ENCODE results near the gene SLX4IP.

GRCh38 chr20:10626896-10627295 is 191.8 kb downstream of the SLX4IP start:
- TF ChIP-seq ZFX (IDR thresholded peaks at IDR 0.05) (no peak), ZBTB33 (IDR thresholded peaks at IDR 0.05; ENCODE audit: extremely low read depth, insufficient replicate concordance, low read length) (no peak), JUND (IDR thresholded peaks at IDR 0.05) (no peak), REST (IDR thresholded peaks at IDR 0.05; ENCODE audit: low read depth) (no peak), CTCF (IDR thresholded peaks at IDR 0.05 in 2 of 3, conservative IDR thresholded peaks at IDR 0.05 in 1 of 3; ENCODE audit: borderline replicate concordance in 1 of 3, insufficient read depth in 1 of 3, low read depth in 2 of 3, low read length in 2 of 3) (no peak), POLR2AphosphoS5 (IDR thresholded peaks at IDR 0.05; ENCODE audit: low read depth, low read length) (no peak), EGR1 (IDR thresholded peaks at IDR 0.05; ENCODE audit: low read depth) (no peak), YY1 (IDR thresholded peaks at IDR 0.05; ENCODE audit: extremely low read depth, insufficient replicate concordance, low read depth, low read length) (no peak), EZH2 (IDR thresholded peaks at IDR 0.05) (no peak), POLR2A (IDR thresholded peaks at IDR 0.05; ENCODE audit: borderline replicate concordance, extremely low read depth, insufficient read depth, insufficient read length) (no peak), SP1 (IDR thresholded peaks at IDR 0.05; ENCODE audit: low read depth) (no peak), ZNF274 (IDR thresholded peaks at IDR 0.05; ENCODE audit: low read depth, low read length) (no peak)

Data from HCT116 (cell line).